ENCODE measurements around the gene DAZL.
"Not testable (repeated sequence)": the region's sequence is repeated elsewhere in the genome, so short reads cannot be mapped to it uniquely, and the experiment has no call there.

Gene DAZL

GRCh38 chr3:16633948-16634347 is 28.7 kb upstream of the DAZL start:
- TF ChIP-seq, protein P1, sequence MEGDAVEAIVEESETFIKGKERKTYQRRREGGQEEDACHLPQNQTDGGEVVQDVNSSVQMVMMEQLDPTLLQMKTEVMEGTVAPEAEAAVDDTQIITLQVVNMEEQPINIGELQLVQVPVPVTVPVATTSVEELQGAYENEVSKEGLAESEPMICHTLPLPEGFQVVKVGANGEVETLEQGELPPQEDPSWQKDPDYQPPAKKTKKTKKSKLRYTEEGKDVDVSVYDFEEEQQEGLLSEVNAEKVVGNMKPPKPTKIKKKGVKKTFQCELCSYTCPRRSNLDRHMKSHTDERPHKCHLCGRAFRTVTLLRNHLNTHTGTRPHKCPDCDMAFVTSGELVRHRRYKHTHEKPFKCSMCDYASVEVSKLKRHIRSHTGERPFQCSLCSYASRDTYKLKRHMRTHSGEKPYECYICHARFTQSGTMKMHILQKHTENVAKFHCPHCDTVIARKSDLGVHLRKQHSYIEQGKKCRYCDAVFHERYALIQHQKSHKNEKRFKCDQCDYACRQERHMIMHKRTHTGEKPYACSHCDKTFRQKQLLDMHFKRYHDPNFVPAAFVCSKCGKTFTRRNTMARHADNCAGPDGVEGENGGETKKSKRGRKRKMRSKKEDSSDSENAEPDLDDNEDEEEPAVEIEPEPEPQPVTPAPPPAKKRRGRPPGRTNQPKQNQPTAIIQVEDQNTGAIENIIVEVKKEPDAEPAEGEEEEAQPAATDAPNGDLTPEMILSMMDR (IDR thresholded peaks at IDR 0.05; ENCODE audit: insufficient read depth, low read length, poor library complexity, severe bottlenecking): no peak
- DNase-seq (ENCODE audit: extremely low read depth, insufficient read length): no peak
- Histone ChIP-seq H3K27me3 (replicated peaks; ENCODE audit: control insufficient read depth, insufficient read depth, low read length) (no peaks in the 10 kb centered on the region), H3K4me3 (replicated peaks; ENCODE audit: low read depth, low read length) (no peak overlapping the region), H3K36me3 (ENCODE audit: control insufficient read depth, insufficient read depth, low read length) (no peaks in the 10 kb centered on the region)

GRCh38 chr3:16632395-16632794 is 27.2 kb upstream of the DAZL start:
- TF ChIP-seq, protein P1 (IDR thresholded peaks at IDR 0.05; ENCODE audit: insufficient read depth, low read length, poor library complexity, severe bottlenecking): no peak
- Histone ChIP-seq H3K4me3 (replicated peaks; ENCODE audit: low read depth, low read length) (no peak overlapping the region), H3K27me3 (replicated peaks; ENCODE audit: control insufficient read depth, insufficient read depth, low read length) (no peaks in the 10 kb centered on the region), H3K36me3 (ENCODE audit: control insufficient read depth, insufficient read depth, low read length) (no peaks in the 10 kb centered on the region)
- DNase-seq (ENCODE audit: extremely low read depth, insufficient read length): no peak

DNA sequence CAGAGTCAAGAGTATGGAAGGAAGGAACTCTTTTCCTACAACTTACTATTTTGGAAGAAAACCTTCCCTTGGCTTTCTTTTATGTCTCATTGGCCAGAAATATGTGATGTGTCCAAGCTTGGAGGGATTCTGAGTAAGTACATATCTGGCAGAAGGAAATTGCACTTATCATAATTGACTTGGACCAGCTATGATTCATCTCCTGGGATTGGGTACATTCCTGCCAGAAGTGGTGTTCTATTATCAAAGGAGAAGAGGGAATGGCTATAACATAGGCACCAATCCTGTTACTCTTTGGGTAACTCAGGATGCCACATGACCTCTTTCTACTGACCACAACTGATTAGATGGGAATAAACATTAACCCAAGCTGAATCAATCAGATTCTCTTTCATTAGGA is 13.5 kb upstream of the DAZL start:
- no peak overlapping the region for H3K4me3 ChIP-seq (replicated peaks; ENCODE audit: low read depth, low read length)
- TF ChIP-seq, protein P1 (IDR thresholded peaks at IDR 0.05; ENCODE audit: insufficient read depth, low read length, poor library complexity, severe bottlenecking): no peak
- H3K36me3 ChIP-seq (ENCODE audit: control insufficient read depth, insufficient read depth, low read length): no peaks in the 10 kb centered on the region
- H3K27me3 ChIP-seq (replicated peaks; ENCODE audit: control insufficient read depth, insufficient read depth, low read length): no peaks in the 10 kb centered on the region; the same call in 1 of the 2 replicates
- DNase-seq (ENCODE audit: extremely low read depth, insufficient read length): no peak

DNA sequence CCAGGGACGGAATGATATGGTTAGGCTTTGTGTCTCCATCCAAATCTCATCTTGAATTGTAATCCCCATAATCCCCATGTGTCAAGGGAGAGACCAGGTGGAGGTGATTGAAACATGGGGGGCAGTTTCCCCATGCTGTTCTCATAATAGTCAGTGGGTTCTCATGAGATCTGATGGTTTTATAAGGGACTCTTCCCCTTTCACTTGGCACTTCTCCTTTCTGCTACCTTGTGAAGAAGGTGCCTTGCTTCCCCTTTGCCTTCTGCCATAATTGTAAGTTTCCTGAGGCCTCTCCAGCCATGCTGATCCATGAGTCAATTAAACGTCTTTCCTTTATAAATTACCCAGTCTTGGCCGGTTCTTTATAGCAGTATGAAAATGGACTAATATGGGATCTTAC is 11.9 kb upstream of the DAZL start:
- H3K36me3 ChIP-seq (ENCODE audit: control insufficient read depth, insufficient read depth, low read length); H3K27me3 ChIP-seq (replicated peaks; ENCODE audit: control insufficient read depth, insufficient read depth, low read length); H3K4me3 ChIP-seq (replicated peaks; ENCODE audit: low read depth, low read length); DNase-seq (ENCODE audit: extremely low read depth, insufficient read length): not testable (repeated sequence)

DNA sequence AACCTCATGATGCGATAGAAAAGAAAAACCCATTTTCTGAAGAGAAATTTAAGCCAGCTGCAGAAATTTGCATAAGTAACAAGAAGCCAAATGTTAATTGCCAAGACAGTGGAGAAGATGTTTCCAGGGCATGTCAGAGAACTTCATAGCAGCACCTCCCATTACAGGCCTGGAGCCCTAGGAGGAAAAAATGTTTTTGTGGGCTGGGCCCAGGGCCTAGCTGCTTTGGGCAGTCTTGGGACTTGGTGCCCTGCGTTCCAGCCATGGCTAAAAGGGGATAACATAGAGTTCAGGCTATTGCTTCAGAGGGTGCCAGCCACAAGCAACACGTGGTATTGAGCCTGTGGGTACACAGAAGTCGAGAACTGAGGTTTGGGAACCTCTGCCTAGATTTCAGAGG is 10.9 kb upstream of the DAZL start:
- TF ChIP-seq, protein P1 (IDR thresholded peaks at IDR 0.05; ENCODE audit: insufficient read depth, low read length, poor library complexity, severe bottlenecking): no peak
- DNase-seq (ENCODE audit: extremely low read depth, insufficient read length): no peak
- H3K36me3 ChIP-seq (ENCODE audit: control insufficient read depth, insufficient read depth, low read length): no peaks in the 10 kb centered on the region
- H3K27me3 ChIP-seq (replicated peaks; ENCODE audit: control insufficient read depth, insufficient read depth, low read length): no peaks in the 10 kb centered on the region
- no peak overlapping the region for H3K4me3 ChIP-seq (replicated peaks; ENCODE audit: low read depth, low read length)

DNA sequence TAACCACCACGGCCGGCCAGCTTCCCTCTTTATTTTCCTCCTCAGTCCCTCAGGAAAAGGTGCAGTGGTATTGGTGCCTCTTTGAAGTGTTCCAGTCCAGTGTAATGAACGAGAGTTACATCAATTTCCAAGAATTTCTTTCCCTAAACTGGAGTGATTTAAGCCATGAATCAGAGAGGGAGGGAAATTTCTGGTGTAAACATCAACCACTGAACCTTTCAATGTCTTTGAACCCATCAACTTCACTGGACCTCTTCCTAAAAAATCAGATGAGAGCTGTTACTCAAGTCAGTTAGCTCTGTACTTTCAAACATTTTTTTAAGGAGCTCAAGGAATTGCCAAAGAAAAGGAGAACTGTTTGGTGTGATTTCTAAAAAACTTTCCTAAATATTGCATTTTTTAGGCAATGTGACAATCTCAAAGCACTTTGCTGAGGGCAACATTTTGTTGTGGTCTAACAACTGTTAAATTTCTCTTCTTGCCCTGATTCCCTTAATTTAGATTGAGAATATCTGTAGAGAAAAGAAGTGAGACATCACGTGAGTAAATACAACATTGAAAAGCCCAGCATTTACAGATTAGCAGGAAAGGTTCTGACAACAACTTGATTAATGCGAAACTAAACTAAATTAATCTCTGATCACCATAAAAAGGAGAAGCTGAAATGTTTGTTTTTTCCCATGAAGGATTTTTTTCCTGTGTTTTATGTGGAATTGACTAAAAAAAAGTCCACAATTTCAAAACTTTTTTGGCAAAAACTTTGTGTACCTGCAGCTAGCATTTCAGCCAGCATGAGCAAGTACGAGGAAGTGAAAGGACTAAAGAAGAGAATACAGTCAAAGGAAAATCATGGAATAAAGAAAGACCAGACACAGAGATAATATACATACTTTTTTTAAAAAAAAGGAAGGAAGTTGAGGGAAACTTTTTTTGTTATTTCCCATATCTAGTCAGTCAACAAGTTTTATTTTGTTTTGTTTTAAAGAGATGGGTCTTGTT is 9.1 kb upstream of the DAZL start:
- Histone ChIP-seq H3K27me3 (replicated peaks; ENCODE audit: control insufficient read depth, insufficient read depth, low read length) (no peaks in the 10 kb centered on the region), H3K4me3 (replicated peaks; ENCODE audit: low read depth, low read length) (no peak overlapping the region), H3K36me3 (ENCODE audit: control insufficient read depth, insufficient read depth, low read length) (no peaks in the 10 kb centered on the region)
- DNase-seq (ENCODE audit: extremely low read depth, insufficient read length): no peak
- TF ChIP-seq, protein P1 (IDR thresholded peaks at IDR 0.05; ENCODE audit: insufficient read depth, low read length, poor library complexity, severe bottlenecking): no peak
